WI38 (cell line): Measurements from ENCODE around the gene DIP2C.

Experiments
- H3K4me3 ChIP-seq: 2 replicates; pipeline ENCODE4 v1.5.1; 2011; ENCODE audit warnings: low read depth, mild to moderate bottlenecking, control low read depth, low read length
- CTCF ChIP-seq: IDR thresholded peaks from 2 replicates; pipeline ENCODE4 v1.5.1; 2012; ENCODE audit warnings: low read depth, mild to moderate bottlenecking, control low read depth, low read length

DIP2C gene

GRCh38 chr10:298033-298432 lies 391.4 kb downstream of the DIP2C start:
- no peak overlapping the region; the same call in 1 of the 2 replicates for H3K4me3 ChIP-seq
- TF ChIP-seq CTCF: no peak

GRCh38 chr10:297567-297966 lies 391.9 kb downstream of the DIP2C start:
- TF ChIP-seq CTCF: no peak
- peak overlapping the region; percentile 24 for H3K4me3 ChIP-seq

GRCh38 chr10:293636-294035 lies 395.8 kb downstream of the DIP2C start:
- no peak for TF ChIP-seq CTCF
- no peak overlapping the region for H3K4me3 ChIP-seq

- no peak overlapping the region for H3K4me3 ChIP-seq
- TF ChIP-seq CTCF: no peak
These were observed 399.3 kb downstream of the DIP2C start for GRCh38 chr10:290026-290725.

GRCh38 chr10:289581-289980 lies 399.9 kb downstream of the DIP2C start:
- no peak for TF ChIP-seq CTCF
- H3K4me3 ChIP-seq: no peak overlapping the region

GRCh38 chr10:288316-289200 lies 400.9 kb downstream of the DIP2C start:
- TF ChIP-seq CTCF: no peak
- no peak overlapping the region for H3K4me3 ChIP-seq

- peak; percentile 35; the same call in 1 of the 2 replicates for TF ChIP-seq CTCF
- no peak overlapping the region for H3K4me3 ChIP-seq
These were observed 401.7 kb downstream of the DIP2C start for GRCh38 chr10:287814-288213.
